ENCODE results near the gene DMD. TPM values are rescaled to one million over a fixed set of nuclear protein-coding genes. Genes with fewer than 3 reads are reported as not detected.

The DMD gene
- total and polyA plus RNA-seq, 2 of the 13 experiments (the other 11 are each of a cell fraction or from before 2014, with no cell fraction given), result 17.6 to 25.9 TPM

DNA sequence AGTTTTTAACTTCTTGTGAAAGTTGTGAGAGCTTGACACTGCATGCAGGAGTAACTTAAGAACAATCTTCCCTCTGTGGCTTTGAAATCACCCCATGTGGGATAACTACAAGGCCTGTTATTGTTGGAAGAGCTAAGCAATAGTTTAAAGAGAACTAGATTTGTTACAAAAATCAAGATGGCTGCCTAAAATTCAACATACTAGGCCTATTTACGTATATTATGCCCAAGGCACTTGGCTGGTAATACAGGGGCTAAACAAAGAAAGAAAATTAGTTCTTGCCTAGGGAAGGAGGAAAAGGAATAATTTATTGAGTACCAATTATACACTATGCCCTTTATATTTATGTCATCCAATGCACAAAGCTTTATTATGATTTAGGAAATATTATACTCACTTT is 36.1 kb downstream of the DMD start:
- BruUV-seq (replicated peaks), result no TSS peak
- 17% methylated on average over 1 of the region's 1 CpG for WGBS (ENCODE audit: low lambda C conversion rate)
- Histone ChIP-seq H2AFZ (ENCODE audit: low read length) (no peak overlapping the region), H3K9ac (ENCODE audit: insufficient read depth, low read depth, low read length) (no peak overlapping the region), H3K79me2 (ENCODE audit: insufficient read depth, low read length) (no peaks in the 10 kb centered on the region), H3K36me3 (replicated peaks in 1 of 2; ENCODE audit: control insufficient read depth in 1 of 2, insufficient read depth in 2 of 2, low read length in 2 of 2) (no peaks in the 10 kb centered on the region), H3K27ac (ENCODE audit: extremely low read length, insufficient read depth, low read length) (no peak overlapping the region), H4K20me1 (ENCODE audit: insufficient read depth, low read length) (no peaks in the 10 kb centered on the region), H3K4me1 (ENCODE audit: insufficient read depth, low read length) (no peaks in the 10 kb centered on the region), H3K4me2 (ENCODE audit: low read depth, low read length) (no peak overlapping the region), H3K9me3 (ENCODE audit: low read length) (no peaks in the 10 kb centered on the region), H3K4me3 (replicated peaks in 1 of 3; ENCODE audit: insufficient read depth in 1 of 3, low read depth in 2 of 3, low read length in 3 of 3) (no peak overlapping the region), H3K27me3 (ENCODE audit: control insufficient read depth in 1 of 2, insufficient read depth in 2 of 2, low read length in 2 of 2) (no peaks in the 10 kb centered on the region)
- DNase-seq (ENCODE audit: low spot score) (no peak), ATAC-seq (no peak), FAIRE-seq (no peak)
- POLR2A ChIA-PET, result no interaction called here
- intact Hi-C loops (cut with micrococcal nuclease; ENCODE audit: unreplicated experiment), result no loop called here
- CTCF ChIA-PET (ENCODE audit: low intra/inter-chr PET ratio, low total read pairs), result no interaction called here
- no peak for TF ChIP-seq HHEX (CRISPR knock-in tag; IDR thresholded peaks at IDR 0.05)
- in situ Hi-C loops (cut with HindIII; ENCODE audit: extremely low pct_ligation_motif_present, low pct_unique_long_range_greater_than_20kb), result no loop called here

DNA sequence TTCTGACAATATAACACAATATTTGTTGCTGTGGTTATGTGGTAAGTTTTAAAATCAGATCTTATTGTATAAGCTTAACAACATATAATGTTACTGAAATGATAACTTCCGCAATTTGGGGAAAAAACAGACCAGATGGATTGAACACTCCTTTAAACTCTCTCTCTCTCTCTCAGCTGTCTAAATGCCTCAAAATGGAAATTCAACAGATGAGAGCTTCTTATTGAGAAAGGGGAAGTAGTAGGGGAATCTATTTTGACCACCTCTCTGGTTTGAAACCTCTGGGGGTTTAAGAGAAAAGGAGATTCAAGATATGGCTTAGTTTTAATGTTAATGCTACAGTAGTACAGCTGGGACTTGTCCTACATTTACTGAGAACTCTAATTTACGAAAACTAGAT is 40.3 kb downstream of the DMD start:
- intact Hi-C loops (cut with micrococcal nuclease; ENCODE audit: unreplicated experiment), result no loop called here

GRCh38 chrX:33161829-33162228 is 49.5 kb downstream of the DMD start:
- intact Hi-C loops (cut with micrococcal nuclease; ENCODE audit: unreplicated experiment), result no loop called here
- CTCF ChIA-PET (ENCODE audit: low intra/inter-chr PET ratio, low total read pairs), result no interaction called here
- BruUV-seq (replicated peaks), result no TSS peak
- no peak for TF ChIP-seq RNF219 (CRISPR knock-in tag; IDR thresholded peaks at IDR 0.05)
- TF ChIP-seq ELF1 (CRISPR knock-in tag; IDR thresholded peaks at IDR 0.05), result no peak
- no peak for TF ChIP-seq SALL2 (CRISPR knock-in tag; IDR thresholded peaks at IDR 0.05)
- TF ChIP-seq HOXD1 (CRISPR knock-in tag; IDR thresholded peaks at IDR 0.05), result no peak
- TF ChIP-seq, protein P1, sequence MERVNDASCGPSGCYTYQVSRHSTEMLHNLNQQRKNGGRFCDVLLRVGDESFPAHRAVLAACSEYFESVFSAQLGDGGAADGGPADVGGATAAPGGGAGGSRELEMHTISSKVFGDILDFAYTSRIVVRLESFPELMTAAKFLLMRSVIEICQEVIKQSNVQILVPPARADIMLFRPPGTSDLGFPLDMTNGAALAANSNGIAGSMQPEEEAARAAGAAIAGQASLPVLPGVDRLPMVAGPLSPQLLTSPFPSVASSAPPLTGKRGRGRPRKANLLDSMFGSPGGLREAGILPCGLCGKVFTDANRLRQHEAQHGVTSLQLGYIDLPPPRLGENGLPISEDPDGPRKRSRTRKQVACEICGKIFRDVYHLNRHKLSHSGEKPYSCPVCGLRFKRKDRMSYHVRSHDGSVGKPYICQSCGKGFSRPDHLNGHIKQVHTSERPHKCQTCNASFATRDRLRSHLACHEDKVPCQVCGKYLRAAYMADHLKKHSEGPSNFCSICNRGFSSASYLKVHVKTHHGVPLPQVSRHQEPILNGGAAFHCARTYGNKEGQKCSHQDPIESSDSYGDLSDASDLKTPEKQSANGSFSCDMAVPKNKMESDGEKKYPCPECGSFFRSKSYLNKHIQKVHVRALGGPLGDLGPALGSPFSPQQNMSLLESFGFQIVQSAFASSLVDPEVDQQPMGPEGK (CRISPR knock-in tag; IDR thresholded peaks at IDR 0.05), result no peak
- TF ChIP-seq ZFY (CRISPR knock-in tag; IDR thresholded peaks at IDR 0.05), result no peak
- TF ChIP-seq RELA (CRISPR knock-in tag; IDR thresholded peaks at IDR 0.05), result no peak
- TF ChIP-seq BRCA1 (CRISPR knock-in tag; IDR thresholded peaks at IDR 0.05), result no peak
- TF ChIP-seq ZBTB1 (CRISPR knock-in tag; IDR thresholded peaks at IDR 0.05; ENCODE audit: borderline replicate concordance), result no peak

More for the DNA sequence above, 40.3 kb downstream of the DMD start:
- ChIA-PET CTCF (ENCODE audit: low intra/inter-chr PET ratio, low total read pairs) (no interaction called here), POLR2A (no interaction called here)
- Histone ChIP-seq H3K36me3 (replicated peaks in 1 of 2; ENCODE audit: control insufficient read depth in 1 of 2, insufficient read depth in 2 of 2, low read length in 2 of 2) (no peaks in the 10 kb centered on the region), H4K20me1 (ENCODE audit: insufficient read depth, low read length) (no peaks in the 10 kb centered on the region), H3K4me1 (ENCODE audit: insufficient read depth, low read length) (no peaks in the 10 kb centered on the region), H3K79me2 (ENCODE audit: insufficient read depth, low read length) (no peaks in the 10 kb centered on the region), H3K9me3 (ENCODE audit: low read length) (no peaks in the 10 kb centered on the region), H3K4me3 (replicated peaks in 1 of 3; ENCODE audit: insufficient read depth in 1 of 3, low read depth in 2 of 3, low read length in 3 of 3) (no peak overlapping the region), H3K27me3 (ENCODE audit: control insufficient read depth in 1 of 2, insufficient read depth in 2 of 2, low read length in 2 of 2) (no peaks in the 10 kb centered on the region), H2AFZ (ENCODE audit: low read length) (no peak overlapping the region), H3K4me2 (ENCODE audit: low read depth, low read length) (no peak overlapping the region), H3K9ac (ENCODE audit: insufficient read depth, low read depth, low read length) (no peak overlapping the region), H3K27ac (ENCODE audit: extremely low read length, insufficient read depth, low read length) (no peak overlapping the region)
- FAIRE-seq, result no peak
- no peak for TF ChIP-seq ZNF3 (CRISPR knock-in tag; IDR thresholded peaks at IDR 0.05)
- no TSS peak for BruUV-seq (replicated peaks)
- in situ Hi-C loops (cut with HindIII; ENCODE audit: extremely low pct_ligation_motif_present, low pct_unique_long_range_greater_than_20kb), result no loop called here
- DNase-seq (ENCODE audit: low spot score), result no peak
- 0% methylated on average over 2 of the region's 2 CpGs for WGBS (ENCODE audit: low lambda C conversion rate)
- no peak for ATAC-seq

More at GRCh38 chrX:33161829-33162228, 49.5 kb downstream of the DMD start:
- Histone ChIP-seq H4K20me1 (ENCODE audit: insufficient read depth, low read length) (no peaks in the 10 kb centered on the region), H3K4me3 (replicated peaks in 1 of 3; ENCODE audit: insufficient read depth in 1 of 3, low read depth in 2 of 3, low read length in 3 of 3) (no peak overlapping the region), H3K27ac (ENCODE audit: extremely low read length, insufficient read depth, low read length) (no peak overlapping the region), H3K36me3 (replicated peaks in 1 of 2; ENCODE audit: control insufficient read depth in 1 of 2, insufficient read depth in 2 of 2, low read length in 2 of 2) (no peaks in the 10 kb centered on the region), H3K9ac (ENCODE audit: insufficient read depth, low read depth, low read length) (no peak overlapping the region), H2AFZ (ENCODE audit: low read length) (no peak overlapping the region), H3K27me3 (ENCODE audit: control insufficient read depth in 1 of 2, insufficient read depth in 2 of 2, low read length in 2 of 2) (no peaks in the 10 kb centered on the region), H3K79me2 (ENCODE audit: insufficient read depth, low read length) (no peaks in the 10 kb centered on the region), H3K4me1 (ENCODE audit: insufficient read depth, low read length) (no peaks in the 10 kb centered on the region), H3K9me3 (ENCODE audit: low read length) (no peaks in the 10 kb centered on the region), H3K4me2 (ENCODE audit: low read depth, low read length) (no peak overlapping the region)
- no peak for DNase-seq (ENCODE audit: low spot score)
- in situ Hi-C loops (cut with HindIII; ENCODE audit: extremely low pct_ligation_motif_present, low pct_unique_long_range_greater_than_20kb), result no loop called here
- ATAC-seq, result no peak
- POLR2A ChIA-PET, result no interaction called here
- no peak for FAIRE-seq

Measured in HepG2 (cell line).